GM21390 (cell line): Measurements from ENCODE around the gene ITGA2.
"Not testable (repeated sequence)": the region's sequence is repeated elsewhere in the genome, so short reads cannot be mapped to it uniquely, and the experiment has no call there.

Experiments used
- ATAC-seq: cut with Tn5 transposase; IDR thresholded peaks from one replicate; pipeline ENCODE4 v1.9.1; 2021; ENCODE audit not compliant: unreplicated experiment

The ITGA2 gene

DNA sequence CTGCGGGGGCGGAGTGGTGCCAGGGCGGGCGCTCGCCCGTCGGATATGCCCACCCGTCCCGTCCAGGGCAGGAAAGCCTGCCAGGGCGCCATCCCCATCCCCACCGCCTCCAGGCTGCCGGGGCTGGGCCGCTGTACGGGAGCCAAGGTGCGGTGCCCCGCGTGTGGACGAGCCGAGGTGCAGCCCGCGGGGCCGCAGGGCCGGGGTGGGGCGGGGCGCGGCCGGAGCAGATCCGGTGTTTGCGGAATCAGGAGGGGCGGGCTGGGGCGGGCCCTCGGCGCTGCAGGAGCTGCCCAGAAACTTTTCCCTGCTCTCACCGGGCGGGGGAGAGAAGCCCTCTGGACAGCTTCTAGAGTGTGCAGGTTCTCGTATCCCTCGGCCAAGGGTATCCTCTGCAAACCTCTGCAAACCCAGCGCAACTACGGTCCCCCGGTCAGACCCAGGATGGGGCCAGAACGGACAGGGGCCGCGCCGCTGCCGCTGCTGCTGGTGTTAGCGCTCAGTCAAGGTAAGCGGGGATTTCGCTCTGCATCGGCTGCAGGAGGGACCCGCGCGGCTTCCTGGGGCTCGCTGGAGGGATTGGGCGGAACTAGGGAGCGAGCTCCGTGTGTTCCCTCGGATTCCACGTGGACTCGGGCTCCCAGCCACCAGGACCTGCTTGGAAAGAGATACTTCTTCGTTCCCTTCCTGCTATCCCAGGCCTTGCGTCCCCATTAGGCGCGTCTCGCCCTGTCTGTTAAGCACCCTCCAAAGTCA lies at the start of gene ITGA2:
TSS of gene ITGA2 (plus strand) at position 328 of the 756 bp plus-strand sequence. CDS start at position 445, 117 bp downstream.
- peak; percentile 67 for ATAC-seq

DNA sequence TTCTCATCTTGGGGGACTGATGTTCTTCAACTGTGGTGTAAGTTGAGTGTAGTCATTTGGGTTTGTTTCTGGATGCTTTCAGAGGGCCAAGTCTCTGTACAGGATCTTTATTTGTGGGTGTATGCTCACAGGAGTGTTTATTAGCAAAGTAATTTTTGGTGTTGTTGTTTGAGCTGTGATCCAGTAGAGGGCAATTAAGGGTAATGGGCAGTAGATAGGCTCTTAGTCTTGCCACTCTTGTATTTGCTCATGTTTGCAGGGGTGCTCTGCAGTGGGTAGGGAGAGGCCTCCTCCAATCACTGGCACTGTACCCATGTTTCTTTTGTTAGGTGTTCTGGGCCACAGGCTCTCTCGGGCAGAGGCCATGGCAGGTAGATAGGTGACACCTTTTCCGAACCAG lies 45.9 kb upstream of the ITGA2 start:
- peak; percentile 41 for ATAC-seq

- ATAC-seq = no peak
Measured at GRCh38 chr5:52943808-52944207, 45.3 kb upstream of the ITGA2 start.

DNA sequence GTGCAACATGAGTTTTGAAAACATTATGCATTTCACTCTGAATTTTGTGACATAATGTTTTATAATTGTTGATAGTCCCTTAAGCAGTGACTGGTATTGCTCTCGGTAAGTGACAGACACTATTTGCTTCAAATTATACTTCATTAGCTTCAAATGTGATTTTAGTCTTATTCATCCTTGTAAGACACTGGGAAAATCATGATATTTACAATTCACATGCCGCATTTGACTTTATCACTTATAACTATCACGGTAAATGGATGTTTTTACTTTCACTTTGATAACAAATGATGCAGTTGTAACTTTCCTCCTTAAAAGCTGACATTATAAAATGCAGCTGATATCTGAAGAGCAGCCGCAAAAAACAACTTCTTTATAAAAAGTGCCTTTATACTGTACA lies 44.1 kb upstream of the ITGA2 start:
- ATAC-seq = no peak

DNA sequence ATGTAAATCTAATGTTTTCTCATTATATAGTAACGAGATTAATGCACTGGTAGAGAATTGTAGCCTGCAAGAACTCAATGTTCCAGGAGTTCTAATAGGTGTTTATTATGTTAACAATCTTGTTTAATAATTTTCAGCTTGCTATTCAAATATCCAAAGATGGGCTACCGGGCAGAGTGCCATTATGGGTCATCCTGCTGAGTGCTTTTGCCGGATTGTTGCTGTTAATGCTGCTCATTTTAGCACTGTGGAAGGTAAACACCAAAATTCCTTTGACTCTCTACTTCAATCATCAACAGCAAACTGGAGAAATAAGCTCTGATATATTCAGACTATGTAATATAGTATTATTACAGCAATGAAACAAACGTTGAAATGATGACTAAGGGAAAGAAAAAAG lies 41.9 kb upstream of the ITGA2 start:
- no peak for ATAC-seq

DNA sequence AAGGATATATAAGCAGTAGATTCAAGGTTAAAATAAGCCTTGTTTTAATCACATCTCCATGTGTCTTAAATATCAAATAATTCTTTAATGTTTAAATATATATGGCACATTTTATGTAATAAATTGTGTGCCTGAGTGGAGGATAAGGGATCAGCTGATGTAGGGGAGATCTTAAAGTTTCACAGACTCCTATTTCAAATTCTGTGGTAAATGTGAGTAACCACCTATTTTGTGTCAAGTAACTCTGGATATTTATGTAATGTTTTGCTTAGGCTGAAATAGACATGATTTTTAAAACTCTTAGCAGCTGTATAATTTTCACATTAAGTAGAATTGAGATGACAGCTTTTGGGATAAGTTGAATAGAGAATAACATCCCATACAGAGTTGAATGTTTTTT lies 41.3 kb upstream of the ITGA2 start:
- no peak for ATAC-seq

DNA sequence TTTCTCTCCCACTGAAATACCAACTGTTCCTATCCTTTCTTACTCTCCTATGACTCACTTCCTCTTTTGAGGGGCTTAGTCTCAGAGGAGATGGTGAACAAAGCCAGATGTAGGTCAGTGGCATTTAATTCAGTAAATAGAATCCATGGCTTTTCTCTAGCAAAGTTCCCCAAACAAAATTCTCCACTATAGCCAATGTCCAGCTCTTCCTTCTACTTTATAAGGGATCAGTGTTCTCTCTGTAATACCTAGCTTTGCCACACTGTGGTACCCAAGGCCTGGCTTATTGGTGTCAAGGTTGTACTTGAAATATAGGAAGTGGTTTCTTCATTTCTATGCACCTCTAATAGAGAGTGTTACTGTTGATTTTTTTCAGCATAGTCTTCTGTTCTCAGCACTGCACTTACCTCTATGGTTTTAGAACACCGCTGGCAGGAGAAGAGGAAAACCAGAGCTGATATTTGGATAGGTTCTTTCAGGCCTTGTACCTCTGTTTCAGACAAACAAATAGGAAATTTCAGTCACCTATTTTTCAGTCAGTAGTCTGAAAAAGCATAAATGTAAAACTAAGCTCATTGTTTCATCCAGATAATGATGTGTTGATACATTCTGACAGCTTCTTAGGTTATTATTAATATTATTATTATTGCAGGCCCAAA lies 40.6 kb upstream of the ITGA2 start:
- peak; percentile 99 for ATAC-seq

DNA sequence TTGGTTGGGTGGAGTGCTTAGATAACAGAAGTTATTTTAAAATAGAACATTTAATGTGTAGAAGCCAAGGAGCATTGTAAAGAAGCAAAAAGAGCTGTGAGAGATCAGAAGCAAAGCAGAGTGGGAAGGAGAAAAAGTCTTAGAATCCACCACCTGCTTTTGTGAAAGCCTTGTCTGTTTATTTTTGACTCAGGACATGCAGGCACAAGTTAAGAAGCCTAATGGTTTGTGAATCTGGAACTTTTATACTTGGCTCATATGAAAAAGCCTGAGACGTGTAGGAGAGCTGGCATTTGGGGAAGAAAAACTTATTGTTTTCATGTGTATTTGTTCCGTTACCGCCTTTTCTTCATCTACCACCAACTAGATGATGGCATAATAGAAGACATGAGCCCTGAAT lies 38.5 kb upstream of the ITGA2 start:
- ATAC-seq = no peak

DNA sequence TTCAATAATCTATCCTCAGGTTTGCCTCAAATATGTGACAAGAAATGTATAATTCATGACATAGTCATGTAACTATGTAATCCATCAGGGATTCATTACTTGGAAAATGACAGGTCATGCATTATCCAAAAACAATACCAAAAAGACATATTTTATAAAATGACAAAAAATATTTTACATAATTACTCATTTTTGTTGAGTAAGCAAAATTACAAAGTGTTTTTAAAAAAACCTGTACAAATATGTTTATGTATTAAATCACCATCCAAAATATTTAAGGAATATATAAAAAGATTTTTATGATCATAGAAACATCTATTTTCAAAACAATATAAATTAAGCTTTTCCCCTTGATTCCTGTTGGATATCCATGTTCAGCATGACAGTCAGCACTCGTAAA lies 36.7 kb upstream of the ITGA2 start:
- ATAC-seq = no peak

- ATAC-seq = no peak
Measured at GRCh38 chr5:52956014-52956413, 33.1 kb upstream of the ITGA2 start.

DNA sequence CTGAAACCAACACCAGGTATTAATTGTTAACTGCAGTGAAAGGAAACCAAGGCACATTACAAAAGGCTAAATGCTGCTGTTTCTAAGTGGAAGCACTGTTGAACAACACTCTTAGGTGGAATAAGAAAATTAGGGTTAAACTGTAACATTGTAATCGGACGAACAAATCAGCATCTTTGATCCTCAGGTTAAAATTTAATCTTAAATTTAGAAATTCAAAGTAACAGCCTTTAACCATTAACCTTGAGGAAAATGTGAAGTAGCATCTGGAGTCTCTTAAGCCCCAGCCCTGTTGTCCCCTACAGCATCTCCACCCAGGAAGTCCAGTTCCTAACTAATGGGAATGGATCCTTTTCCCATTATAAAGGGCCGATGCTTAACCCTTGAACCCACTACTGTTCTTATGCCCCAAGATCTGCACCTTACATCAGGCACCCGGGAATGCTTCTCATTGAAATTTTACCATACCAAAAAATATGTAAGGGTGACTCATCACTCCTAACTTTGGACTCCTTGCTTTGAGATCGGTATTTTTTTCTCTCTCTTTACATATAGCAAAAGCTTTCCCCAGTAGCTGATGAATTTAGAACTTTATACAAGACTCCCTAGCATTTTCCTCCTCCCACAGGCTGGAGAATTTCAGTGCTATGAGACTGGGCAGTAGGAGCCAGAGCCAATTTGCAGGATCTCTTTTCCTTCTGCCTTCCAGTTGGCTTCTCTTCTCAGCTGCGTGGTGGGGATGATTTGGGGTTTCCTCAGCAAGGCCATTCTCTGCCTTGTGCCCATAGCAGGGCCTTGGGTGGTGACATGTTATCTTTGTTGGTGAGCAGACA lies 32.0 kb upstream of the ITGA2 start:
- ATAC-seq = no peak

DNA sequence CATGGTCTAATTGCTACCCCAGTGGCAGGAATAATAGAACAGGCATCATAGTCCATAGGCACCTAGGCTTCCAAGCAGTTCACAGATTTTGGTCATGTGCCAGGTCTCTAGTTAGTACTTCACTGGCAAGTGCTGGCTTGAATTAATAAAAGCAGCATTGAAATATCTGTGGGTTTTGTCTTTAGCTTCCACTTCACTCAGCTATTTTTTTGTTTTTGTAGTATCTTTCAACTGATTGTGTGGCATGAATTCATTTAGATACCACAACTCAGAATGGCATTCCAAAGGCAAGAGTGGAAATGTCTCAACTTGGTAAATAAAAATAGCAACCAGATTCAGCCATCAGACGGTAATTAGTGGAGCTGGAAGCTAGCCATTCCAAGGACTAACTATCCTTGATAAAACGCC lies 27.9 kb upstream of the ITGA2 start:
- ATAC-seq = no peak

GRCh38 chr5:52963636-52964035 lies 25.5 kb upstream of the ITGA2 start:
- no peak for ATAC-seq

DNA sequence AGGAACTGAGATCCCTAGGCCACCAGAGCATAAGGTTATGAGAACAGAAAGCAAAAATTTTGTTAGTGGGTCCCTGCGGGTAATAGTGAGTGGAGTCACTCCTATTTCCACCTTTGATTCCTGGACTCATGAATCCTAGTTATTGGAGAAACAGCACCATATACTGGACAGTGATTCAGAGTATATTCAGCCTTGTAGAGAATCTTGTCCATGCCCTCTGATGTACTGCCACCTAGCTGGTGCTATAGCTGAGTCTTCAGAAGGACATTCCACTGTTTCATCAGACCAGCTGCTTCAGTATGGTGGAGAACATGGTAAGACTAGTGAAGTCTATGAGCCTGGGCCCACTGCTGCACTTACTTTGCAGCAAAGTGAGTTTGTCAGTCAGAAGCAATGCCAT lies 25.0 kb upstream of the ITGA2 start:
- ATAC-seq = no peak

- ATAC-seq = not testable (repeated sequence)
Measured at GRCh38 chr5:52976157-52976556, 13.0 kb upstream of the ITGA2 start.

DNA sequence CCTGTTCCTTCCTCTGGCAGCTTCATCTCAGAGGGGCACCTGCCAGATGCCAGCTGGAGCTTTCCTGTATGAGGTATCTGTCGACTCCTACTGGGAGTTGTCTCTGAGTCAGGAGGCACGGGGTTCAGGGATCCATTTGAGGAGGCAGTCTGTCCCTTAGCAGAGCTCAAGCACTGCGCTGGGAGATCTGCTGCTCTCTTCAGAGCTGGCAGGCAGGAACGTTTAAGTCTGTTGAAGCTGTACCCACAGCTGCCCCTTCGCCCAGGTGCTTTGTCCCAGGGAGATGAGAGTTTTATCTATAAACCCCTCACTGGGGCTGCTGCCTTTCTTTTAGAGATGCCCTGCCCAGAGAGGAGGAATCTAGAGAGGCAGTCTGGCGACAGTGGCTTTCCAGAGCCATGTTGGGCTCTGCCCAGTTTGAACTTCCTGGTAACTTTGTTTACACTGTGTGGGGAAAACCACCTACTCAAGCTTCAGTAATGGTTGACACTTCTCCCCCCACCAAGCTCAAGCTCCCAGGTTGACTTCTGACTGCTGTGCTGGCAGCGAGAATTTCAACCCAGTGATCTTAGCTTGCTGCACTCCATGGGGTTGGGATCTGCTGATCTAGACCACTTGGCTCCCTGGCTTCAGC lies 11.8 kb upstream of the ITGA2 start:
- ATAC-seq = no peak

DNA sequence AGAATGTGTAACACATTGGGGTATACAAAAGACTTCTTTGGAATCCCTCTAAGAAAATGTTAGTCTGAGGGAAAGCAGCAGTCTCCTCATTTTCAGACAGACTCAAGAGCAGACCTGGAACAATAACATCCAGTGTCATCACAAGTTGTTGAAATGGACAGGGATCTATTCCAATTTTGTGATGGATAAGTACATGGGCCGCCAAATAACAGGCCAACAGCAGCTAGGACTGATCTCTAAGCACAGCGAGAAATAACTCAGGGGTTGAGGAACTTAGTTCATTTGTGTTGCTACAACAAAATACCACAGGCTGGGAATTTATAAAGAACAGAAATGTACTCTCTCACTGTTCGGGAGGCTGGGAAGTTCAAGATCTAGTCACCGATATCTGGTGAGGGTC lies 7.6 kb upstream of the ITGA2 start:
- ATAC-seq = no peak

GRCh38 chr5:52983731-52984636 lies 5.2 kb upstream of the ITGA2 start:
- no peak for ATAC-seq

DNA sequence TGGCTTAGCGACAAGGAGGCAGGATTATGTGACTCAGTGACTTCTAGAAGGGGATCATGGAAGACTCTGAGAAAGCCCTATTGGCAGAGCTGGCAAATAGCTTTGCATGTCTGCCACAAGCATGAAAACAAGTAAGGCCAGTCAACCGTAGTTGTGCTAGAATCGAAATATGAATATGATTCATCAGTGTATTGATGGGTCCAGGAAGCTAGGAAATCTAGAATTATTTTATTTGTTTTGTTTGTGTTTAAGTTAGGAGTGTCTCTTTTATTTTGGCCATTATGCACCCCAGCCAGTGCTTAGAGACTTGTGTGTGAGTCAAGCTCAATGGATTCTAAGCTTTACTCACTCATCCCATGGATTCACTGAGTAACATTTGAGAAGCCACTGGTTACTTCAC lies 3.8 kb upstream of the ITGA2 start:
- no peak for ATAC-seq

- ATAC-seq = no peak
Measured at GRCh38 chr5:52987711-52988331, 1.3 kb upstream of the ITGA2 start.
